Left ventricle myocardium inferior (tissue), 1 donor: ENCODE data around the gene KNG1. TPM values are rescaled to one million over a fixed set of nuclear protein-coding genes. Genes with fewer than 3 reads are reported as not detected.
A peak's percentile ranks its signal among the peaks of the same experiment; 100 is the strongest.
"Not testable (repeated sequence)": the region's sequence is repeated elsewhere in the genome, so short reads cannot be mapped to it uniquely, and the experiment has no call there.

Experiments
- DNase-seq: peaks from one replicate; pipeline ENCODE4 v3.0.0-alpha.2; 2020
- H3K27ac ChIP-seq: fragments of 200-600 bp; replicated peaks from 2 replicates; pipeline ENCODE4 v1.8.0; 2021
- H3K27me3 ChIP-seq: fragments of 200-600 bp; 2 replicates; pipeline ENCODE4 v1.8.0; 2021; ENCODE audit warnings: low read depth
- H3K36me3 ChIP-seq: fragments of 200-600 bp; 2 replicates; pipeline ENCODE4 v1.8.0; 2021
- H3K4me1 ChIP-seq: fragments of 200-600 bp; 2 replicates; pipeline ENCODE4 v1.8.0; 2021
- H3K4me3 ChIP-seq: fragments of 200-600 bp; 2 replicates; pipeline ENCODE4 v1.8.0; 2021; ENCODE audit warnings: mild to moderate bottlenecking, moderate library complexity
- H3K9me3 ChIP-seq: fragments of 200-600 bp; replicated peaks from 2 replicates; pipeline ENCODE4 v1.8.0; 2021
- intact Hi-C: fragments of 100-400 bp; cut with micrococcal nuclease; formaldehyde crosslinking; loops from one replicate; pipeline ENCODE4 v1.11.0; 2022
- total RNA-seq: library from RNA; stranded (reverse); fragmentation: NEBNext Ultra II Directional; extraction: Animal tissue kit (Norgen Biotek cat#: 25700); gene quantifications from one replicate; pipeline ENCODE4 v1.2.1, GENCODE V29; 2021
- TF ChIP-seq, protein P1 (sequence below): fragments of 200-600 bp; IDR thresholded peaks from 2 replicates; pipeline ENCODE4 v1.8.0; 2021; ENCODE audit warnings: antibody characterized with exemption, mild to moderate bottlenecking, borderline replicate concordance
- donor health status: DM: no; HTN: yes; CAD: no; lungs with severe emphysema.

The KNG1 gene
- total RNA-seq, 1 donor from 2014 or later = 0.14 TPM

- H3K27ac ChIP-seq = peak overlapping the region; percentile 76
- no peak for DNase-seq
- no peak overlapping the region for H3K4me3 ChIP-seq
- TF ChIP-seq, protein P1, sequence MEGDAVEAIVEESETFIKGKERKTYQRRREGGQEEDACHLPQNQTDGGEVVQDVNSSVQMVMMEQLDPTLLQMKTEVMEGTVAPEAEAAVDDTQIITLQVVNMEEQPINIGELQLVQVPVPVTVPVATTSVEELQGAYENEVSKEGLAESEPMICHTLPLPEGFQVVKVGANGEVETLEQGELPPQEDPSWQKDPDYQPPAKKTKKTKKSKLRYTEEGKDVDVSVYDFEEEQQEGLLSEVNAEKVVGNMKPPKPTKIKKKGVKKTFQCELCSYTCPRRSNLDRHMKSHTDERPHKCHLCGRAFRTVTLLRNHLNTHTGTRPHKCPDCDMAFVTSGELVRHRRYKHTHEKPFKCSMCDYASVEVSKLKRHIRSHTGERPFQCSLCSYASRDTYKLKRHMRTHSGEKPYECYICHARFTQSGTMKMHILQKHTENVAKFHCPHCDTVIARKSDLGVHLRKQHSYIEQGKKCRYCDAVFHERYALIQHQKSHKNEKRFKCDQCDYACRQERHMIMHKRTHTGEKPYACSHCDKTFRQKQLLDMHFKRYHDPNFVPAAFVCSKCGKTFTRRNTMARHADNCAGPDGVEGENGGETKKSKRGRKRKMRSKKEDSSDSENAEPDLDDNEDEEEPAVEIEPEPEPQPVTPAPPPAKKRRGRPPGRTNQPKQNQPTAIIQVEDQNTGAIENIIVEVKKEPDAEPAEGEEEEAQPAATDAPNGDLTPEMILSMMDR = no peak
- peaks cover 22% of the 10 kb centered on the region for H3K4me1 ChIP-seq
- H3K9me3 ChIP-seq = no peaks in the 10 kb centered on the region
- intact Hi-C loops = no loop called here
- no peaks in the 10 kb centered on the region for H3K36me3 ChIP-seq
- H3K27me3 ChIP-seq = no peaks in the 10 kb centered on the region
Observed at GRCh38 chr3:186697510-186697909, 19.6 kb upstream of the KNG1 start.

DNA sequence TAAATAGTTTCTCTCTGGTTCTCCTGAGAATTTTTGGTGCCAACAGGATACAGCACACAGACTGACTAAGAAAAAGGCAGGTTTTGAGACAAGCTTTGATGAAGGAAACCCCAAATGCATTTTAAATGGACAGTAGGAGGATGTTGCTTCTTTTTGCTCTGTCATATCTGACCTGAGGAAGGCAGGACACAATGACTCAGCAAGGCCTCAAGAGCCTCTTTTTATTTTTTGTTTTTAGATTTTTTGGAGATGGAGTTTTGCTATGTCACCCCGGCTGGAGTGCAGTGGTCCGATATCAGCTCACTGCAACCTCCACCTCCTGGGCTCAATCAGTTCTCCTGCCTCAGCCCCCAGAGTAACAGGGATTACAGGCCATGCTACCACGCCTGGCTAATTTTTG lies 16.9 kb upstream of the KNG1 start:
- intact Hi-C loops = no loop called here
- Histone ChIP-seq H3K27ac (no peak overlapping the region), H3K9me3 (no peaks in the 10 kb centered on the region), H3K4me1 (peaks cover 19% of the 10 kb centered on the region), H3K27me3 (no peaks in the 10 kb centered on the region), H3K4me3 (no peak overlapping the region), H3K36me3 (no peaks in the 10 kb centered on the region)
- no peak for DNase-seq
- TF ChIP-seq, protein P1 = no peak

DNA sequence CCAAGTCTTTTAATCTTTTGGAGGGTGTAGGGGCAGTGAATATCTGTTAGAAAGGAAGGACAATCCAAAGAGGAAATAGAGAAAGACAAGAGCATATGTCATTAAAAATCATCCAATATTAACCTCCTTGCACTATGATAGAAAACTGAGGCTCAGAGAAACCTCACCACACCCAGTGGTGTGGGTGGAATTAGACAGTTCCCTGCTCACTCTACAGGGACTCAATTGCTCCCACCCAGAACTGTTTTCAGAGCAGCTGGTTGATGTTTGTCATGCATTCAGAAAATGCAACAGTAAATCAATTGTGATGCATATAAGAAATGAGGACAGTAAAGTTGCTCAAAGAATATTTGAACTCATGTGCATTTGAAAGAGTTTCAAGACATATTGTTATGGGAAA lies 14.7 kb upstream of the KNG1 start:
- H3K4me1 ChIP-seq = not testable (repeated sequence)

GRCh38 chr3:186705882-186706780 lies 11.0 kb upstream of the KNG1 start:
- Histone ChIP-seq H3K4me3 (no peak overlapping the region), H3K27ac (no peak overlapping the region), H3K27me3 (no peaks in the 10 kb centered on the region), H3K36me3 (no peaks in the 10 kb centered on the region), H3K4me1 (peaks cover 2% of the 10 kb centered on the region), H3K9me3 (no peaks in the 10 kb centered on the region)
- intact Hi-C loops = no loop called here
- TF ChIP-seq, protein P1 = no peak
- DNase-seq = no peak

More for the DNA sequence above, 14.7 kb upstream of the KNG1 start:
- intact Hi-C loops, H3K9me3 ChIP-seq, H3K4me3 ChIP-seq, H3K27me3 ChIP-seq, H3K36me3 ChIP-seq, DNase-seq, H3K27ac ChIP-seq: not testable (repeated sequence)

GRCh38 chr3:186708983-186709679 lies 8.0 kb upstream of the KNG1 start:
- TF ChIP-seq, protein P1 = no peak
- H3K4me3 ChIP-seq = no peak overlapping the region
- H3K4me1 ChIP-seq = peaks cover 7% of the 10 kb centered on the region
- intact Hi-C loops = no loop called here
- no peaks in the 10 kb centered on the region for H3K36me3 ChIP-seq
- DNase-seq = no peak
- H3K27ac ChIP-seq = no peak overlapping the region
- no peaks in the 10 kb centered on the region for H3K27me3 ChIP-seq
- H3K9me3 ChIP-seq = no peaks in the 10 kb centered on the region

GRCh38 chr3:186710694-186711093 lies 6.5 kb upstream of the KNG1 start:
- DNase-seq, H3K27ac ChIP-seq, H3K9me3 ChIP-seq, H3K36me3 ChIP-seq, H3K4me3 ChIP-seq, H3K4me1 ChIP-seq, H3K27me3 ChIP-seq, intact Hi-C loops: not testable (repeated sequence)
